Ishikawa (cell line): Measurements from ENCODE around the gene KCNG2.
A peak's percentile ranks its signal among the peaks of the same experiment; 100 is the strongest.

Experiments used
- CEBPB ChIP-seq: IDR thresholded peaks from 2 replicates; pipeline ENCODE4 v1.6.1; 2012
- CREB1 ChIP-seq: IDR thresholded peaks from 2 replicates; pipeline ENCODE4 v1.6.1; 2012; ENCODE audit warnings: low read depth
- EGR1 ChIP-seq: IDR thresholded peaks from 2 replicates; pipeline ENCODE4 v1.6.1; 2012
- EP300 ChIP-seq: IDR thresholded peaks from 2 replicates; pipeline ENCODE4 v1.6.1; 2012; ENCODE audit warnings: borderline replicate concordance
- FOXM1 ChIP-seq: IDR thresholded peaks from 2 replicates; pipeline ENCODE4 v1.6.1; 2012; ENCODE audit warnings: low read depth, borderline replicate concordance
- MAX ChIP-seq: IDR thresholded peaks from 2 replicates; pipeline ENCODE4 v1.6.1; 2012
- NFIC ChIP-seq: IDR thresholded peaks from 2 replicates; pipeline ENCODE4 v1.6.1; 2012
- RAD21 ChIP-seq: IDR thresholded peaks from 2 replicates; pipeline ENCODE4 v1.6.1; 2012; ENCODE audit warnings: low read depth
- REST ChIP-seq: IDR thresholded peaks from 2 replicates; pipeline ENCODE4 v1.6.1; 2012; ENCODE audit warnings: low read depth, mild to moderate bottlenecking
- TAF1 ChIP-seq: IDR thresholded peaks from 2 replicates; pipeline ENCODE4 v1.6.1; 2012; ENCODE audit warnings: low read depth, mild to moderate bottlenecking
- TCF12 ChIP-seq: IDR thresholded peaks from 2 replicates; pipeline ENCODE4 v1.6.1; 2012; ENCODE audit warnings: low read depth
- TEAD4 ChIP-seq: IDR thresholded peaks from 2 replicates; pipeline ENCODE4 v1.6.1; 2012
- YY1 ChIP-seq: IDR thresholded peaks from 2 replicates; pipeline ENCODE4 v1.6.1; 2012; ENCODE audit warnings: low read depth
- ZBTB7A ChIP-seq: IDR thresholded peaks from 2 replicates; pipeline ENCODE4 v1.6.1; 2012; ENCODE audit warnings: low read depth
- TF ChIP-seq, protein P1 (sequence below): IDR thresholded peaks from 2 replicates; pipeline ENCODE4 v1.6.1; 2012

Gene KCNG2

GRCh38 chr18:79789901-79790890 lies 7.5 kb upstream of the KCNG2 start:
- TF ChIP-seq MAX: no peak
- no peak for TF ChIP-seq CEBPB
- TF ChIP-seq RAD21: no peak
- TF ChIP-seq, protein P1, sequence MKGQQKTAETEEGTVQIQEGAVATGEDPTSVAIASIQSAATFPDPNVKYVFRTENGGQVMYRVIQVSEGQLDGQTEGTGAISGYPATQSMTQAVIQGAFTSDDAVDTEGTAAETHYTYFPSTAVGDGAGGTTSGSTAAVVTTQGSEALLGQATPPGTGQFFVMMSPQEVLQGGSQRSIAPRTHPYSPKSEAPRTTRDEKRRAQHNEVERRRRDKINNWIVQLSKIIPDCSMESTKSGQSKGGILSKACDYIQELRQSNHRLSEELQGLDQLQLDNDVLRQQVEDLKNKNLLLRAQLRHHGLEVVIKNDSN: no peak

DNA sequence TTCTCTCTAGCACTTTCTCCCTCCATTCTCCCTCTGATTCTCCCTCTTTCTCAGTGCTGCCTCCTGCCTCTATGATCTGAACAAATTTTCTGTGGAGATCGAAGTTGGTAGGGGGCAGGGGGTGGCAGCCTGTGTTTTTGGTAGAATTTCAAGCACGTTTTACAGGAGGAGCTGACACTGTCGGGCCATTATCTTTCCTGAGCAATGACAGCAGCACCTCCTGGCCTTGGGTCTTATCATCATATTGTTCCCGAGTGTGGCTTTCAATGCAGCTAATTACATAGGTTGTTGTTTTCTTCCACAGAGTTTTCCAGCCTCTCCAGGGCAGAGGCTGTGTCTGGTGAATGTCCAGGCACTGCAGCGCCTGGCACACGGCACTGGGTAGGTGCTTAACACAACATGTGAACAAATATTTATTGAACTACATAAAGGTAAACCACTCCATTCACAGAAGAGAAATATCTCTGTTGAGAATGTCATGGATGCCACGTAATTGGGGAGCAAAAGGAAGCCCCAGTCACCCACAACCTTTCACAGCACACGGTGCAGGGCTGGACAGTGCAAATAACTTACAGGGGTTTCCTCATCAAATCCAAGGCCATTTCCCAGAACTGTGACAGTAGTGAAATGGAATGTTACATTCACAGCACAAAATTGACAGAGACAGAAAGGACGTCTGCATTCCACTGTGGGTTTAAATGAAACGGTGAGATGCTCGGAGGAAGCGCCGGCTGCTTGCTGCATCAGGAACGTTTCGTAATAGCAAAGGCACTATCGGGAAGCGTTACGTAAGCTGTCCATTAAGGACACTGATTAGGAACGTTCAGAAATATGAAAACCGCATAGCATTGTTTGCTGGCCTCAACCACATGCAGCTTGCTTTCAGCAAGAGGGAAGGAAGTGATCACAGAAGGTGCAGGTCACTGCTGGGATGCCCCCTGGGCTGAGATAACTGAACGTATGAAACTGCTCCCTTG lies 6.5 kb upstream of the KCNG2 start:
- TF ChIP-seq, protein P1: no peak
- TF ChIP-seq TCF12 (no peak), RAD21 (no peak), CREB1 (no peak), CEBPB (0 out of 2 replicates have a peak, but pooled peaks have one; percentile 30)

- TF ChIP-seq REST: no peak
- TF ChIP-seq FOXM1: no peak
Measured at GRCh38 chr18:79792096-79792987, 5.4 kb upstream of the KCNG2 start.

DNA sequence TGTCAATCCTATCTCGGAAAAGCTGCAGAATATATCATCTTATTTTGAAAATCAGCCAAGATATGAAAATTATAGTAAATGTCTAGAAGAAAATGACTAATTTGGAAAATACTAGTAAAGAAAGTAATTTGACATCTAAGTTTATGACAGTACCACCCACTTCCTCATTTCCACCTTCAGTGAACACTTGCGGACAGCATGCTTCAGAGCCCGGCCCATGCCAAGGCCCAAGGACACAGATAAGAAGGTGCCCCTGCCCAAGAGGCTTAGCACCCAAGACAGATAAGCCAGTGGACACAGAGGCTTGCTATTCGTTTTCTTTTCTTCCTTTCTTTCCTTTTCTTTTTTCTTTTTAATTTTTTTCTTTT lies 4.8 kb upstream of the KCNG2 start:
- TF ChIP-seq EGR1 (no peak), FOXM1 (no peak), CREB1 (no peak), ZBTB7A (no peak), TEAD4 (no peak), YY1 (no peak), CEBPB (no peak), EP300 (no peak), TCF12 (no peak), REST (no peak), MAX (no peak), TAF1 (no peak), NFIC (no peak), RAD21 (no peak)
- TF ChIP-seq, protein P1: no peak

GRCh38 chr18:79794846-79795245 lies 2.9 kb upstream of the KCNG2 start:
- TF ChIP-seq REST: no peak
- TF ChIP-seq YY1: no peak
- TF ChIP-seq TEAD4: no peak
- TF ChIP-seq TCF12: no peak
- TF ChIP-seq MAX: no peak
- TF ChIP-seq NFIC: no peak
- no peak for TF ChIP-seq CEBPB
- TF ChIP-seq EP300: no peak
- TF ChIP-seq CREB1: no peak
